ENCODE measurements around the gene HMCN2.

GRCh38 chr9:130482463-130482862 is 216.9 kb downstream of the HMCN2 start:
- TF ChIP-seq CTCF (conservative IDR thresholded peaks at IDR 0.05; ENCODE audit: low read length) (no peak), EZH2phosphoT487 (IDR thresholded peaks at IDR 0.05; ENCODE audit: borderline replicate concordance, low read depth, low read length) (no peak)

Data from OCI-LY7 (cell line).